T-helper 22 cell (primary cell): Measurements from ENCODE around the gene AMIGO3.

Experiments
- DNase-seq: peaks from one replicate; pipeline ENCODE4 v3.0.0-alpha.2; 2020; ENCODE audit warnings: low read depth

The AMIGO3 gene

DNA sequence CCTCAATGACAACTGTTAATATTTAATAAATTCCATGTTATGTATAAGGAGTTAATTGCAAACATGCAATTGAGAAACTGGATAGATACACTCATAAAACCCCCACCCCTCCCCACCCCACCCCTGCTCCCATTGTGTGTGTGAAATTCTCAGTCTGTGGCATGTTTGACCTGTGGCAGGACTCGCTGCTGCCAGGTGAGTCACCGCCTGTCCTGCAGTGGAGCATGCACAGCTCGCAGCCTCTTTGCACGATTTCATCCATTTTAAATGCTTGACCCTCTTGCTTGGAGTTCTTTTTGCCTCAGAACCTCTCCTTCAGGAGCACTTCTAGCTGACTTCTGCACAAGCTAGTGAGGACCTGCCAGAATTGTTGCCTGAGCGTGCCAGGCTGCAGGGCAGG is 50.6 kb downstream of the AMIGO3 start:
- no peak for DNase-seq

DNA sequence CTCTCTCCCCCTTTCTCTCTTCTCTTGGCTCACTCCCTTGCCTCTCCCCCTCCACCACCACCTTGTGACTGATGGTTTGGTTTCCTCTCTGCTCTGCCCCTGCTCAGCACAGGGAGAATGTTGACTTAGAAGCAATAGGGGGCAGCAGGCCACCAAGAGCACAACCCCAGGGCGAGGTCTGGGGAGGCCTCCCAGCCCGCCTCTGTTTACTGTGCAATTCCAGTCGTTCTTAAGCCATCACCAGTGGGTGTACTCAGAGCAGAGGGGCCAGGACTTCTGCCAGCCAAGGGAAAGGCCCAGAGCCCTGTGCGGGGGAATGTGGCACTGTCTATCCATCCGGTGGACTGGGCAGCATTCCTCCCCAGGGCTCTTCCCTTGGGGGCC is 51.1 kb downstream of the AMIGO3 start:
- DNase-seq = no peak

DNA sequence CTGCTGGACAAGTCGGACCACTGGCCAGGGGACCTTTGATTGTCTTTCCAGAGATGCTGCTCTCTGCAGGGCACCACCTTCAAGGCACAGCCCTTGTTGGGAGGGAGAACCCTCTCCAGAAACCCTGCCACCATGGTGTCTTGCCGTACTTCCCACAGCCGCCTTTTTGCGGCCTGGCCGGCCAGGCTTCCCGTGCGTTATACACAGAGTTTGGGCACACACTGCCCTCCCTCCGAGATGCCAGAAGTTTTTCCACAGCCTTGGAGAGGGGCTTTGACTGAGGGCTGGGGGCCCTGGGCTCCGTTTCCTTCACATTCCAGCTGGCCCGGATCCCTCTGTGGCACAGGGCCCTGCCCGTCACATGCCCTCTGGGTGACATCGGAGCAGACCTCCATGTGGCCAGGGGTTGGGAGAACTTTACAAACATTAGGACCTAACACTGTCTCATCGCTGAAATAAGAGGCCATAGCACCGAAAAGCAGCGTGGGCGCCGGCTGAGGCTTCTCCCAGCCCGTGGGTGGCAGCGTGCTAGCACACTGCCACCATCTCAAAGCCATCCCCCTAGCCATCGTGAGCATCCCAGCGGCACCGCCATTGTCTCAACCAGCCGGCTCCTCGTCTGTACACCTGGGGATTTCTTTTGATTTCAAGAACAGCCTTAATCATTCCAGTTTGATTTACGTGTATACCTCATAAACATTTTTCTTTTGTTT is 51.6 kb downstream of the AMIGO3 start:
- DNase-seq = no peak
